ENCODE measurements around the gene GAPDH.

The GAPDH gene

DNA sequence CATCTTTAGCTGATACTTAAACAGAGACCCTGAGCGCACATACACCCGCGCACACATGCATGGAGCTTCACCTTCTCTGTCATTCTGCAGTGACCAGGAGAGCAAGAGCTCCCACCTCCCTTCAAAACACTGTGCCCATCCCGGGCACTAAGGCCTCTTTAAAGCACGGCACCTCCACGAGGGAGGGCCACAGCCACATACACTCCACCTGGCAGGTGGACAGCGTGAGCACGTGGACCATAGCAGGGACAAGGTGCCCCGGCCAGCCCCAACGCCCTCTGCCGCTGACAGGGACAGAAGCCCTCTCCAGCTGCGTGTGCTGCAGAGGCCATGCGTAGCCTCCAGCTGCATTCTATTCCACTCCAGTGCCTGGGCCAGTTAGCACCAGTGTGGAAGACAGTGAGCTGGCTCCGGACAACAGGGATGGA, 5.4 kb downstream of the GAPDH start:
- no peaks in the 10 kb centered on the region for H3K9me3 ChIP-seq (ENCODE audit: severe bottlenecking)
- DNase-seq = no peak
- TF ChIP-seq, protein P1, sequence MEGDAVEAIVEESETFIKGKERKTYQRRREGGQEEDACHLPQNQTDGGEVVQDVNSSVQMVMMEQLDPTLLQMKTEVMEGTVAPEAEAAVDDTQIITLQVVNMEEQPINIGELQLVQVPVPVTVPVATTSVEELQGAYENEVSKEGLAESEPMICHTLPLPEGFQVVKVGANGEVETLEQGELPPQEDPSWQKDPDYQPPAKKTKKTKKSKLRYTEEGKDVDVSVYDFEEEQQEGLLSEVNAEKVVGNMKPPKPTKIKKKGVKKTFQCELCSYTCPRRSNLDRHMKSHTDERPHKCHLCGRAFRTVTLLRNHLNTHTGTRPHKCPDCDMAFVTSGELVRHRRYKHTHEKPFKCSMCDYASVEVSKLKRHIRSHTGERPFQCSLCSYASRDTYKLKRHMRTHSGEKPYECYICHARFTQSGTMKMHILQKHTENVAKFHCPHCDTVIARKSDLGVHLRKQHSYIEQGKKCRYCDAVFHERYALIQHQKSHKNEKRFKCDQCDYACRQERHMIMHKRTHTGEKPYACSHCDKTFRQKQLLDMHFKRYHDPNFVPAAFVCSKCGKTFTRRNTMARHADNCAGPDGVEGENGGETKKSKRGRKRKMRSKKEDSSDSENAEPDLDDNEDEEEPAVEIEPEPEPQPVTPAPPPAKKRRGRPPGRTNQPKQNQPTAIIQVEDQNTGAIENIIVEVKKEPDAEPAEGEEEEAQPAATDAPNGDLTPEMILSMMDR (IDR thresholded peaks at IDR 0.05; ENCODE audit: low read depth, low read length) = no peak
- no peak overlapping the region for H3K4me3 ChIP-seq (ENCODE audit: low read depth, low read length)
- H3K36me3 ChIP-seq = peaks cover 81% of the 10 kb centered on the region
- no peak overlapping the region for H3K27ac ChIP-seq
- H3K27me3 ChIP-seq (ENCODE audit: insufficient read depth, low read depth, severe bottlenecking) = no peaks in the 10 kb centered on the region

DNA sequence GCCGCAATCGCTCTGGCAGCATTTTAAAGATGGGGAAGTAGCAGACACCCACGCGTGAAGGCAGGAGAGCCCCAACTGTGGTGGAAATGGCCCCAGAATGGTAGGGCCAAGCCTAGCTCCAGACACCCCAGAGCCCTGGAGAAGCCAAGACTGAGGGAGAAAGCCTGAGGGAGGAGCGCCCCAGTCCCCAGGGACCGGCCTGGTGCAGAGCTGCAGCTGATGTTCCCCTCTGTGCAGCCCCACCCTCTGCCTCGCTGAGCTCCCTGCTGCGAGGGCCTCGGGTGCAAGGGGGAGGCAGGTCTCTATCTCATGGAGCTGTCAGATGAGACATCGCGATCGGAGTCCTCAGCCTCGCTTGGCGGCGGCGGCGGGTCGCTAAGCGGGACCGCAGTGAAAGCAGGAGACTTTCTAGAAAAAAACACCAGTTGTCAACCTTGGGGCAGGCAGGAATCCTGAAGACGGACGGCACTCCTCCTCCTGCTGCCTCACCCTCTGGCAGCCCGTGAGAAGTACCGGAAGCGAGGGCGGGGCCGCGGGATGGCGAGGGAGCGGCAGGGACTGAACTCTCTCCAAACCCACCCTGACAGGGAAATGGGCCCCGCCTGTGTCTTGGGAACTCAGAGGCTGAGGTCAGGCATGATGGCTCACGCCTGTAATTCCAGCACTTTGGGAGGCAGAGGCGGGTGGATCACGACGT, 6.0 kb downstream of the GAPDH start:
- H3K27me3 ChIP-seq (ENCODE audit: insufficient read depth, low read depth, severe bottlenecking) = no peaks in the 10 kb centered on the region
- H3K27ac ChIP-seq = no peak overlapping the region
- H3K4me3 ChIP-seq (ENCODE audit: low read depth, low read length) = no peak overlapping the region
- DNase-seq = no peak
- TF ChIP-seq, protein P1 (IDR thresholded peaks at IDR 0.05; ENCODE audit: low read depth, low read length) = no peak
- H3K36me3 ChIP-seq = peaks cover 75% of the 10 kb centered on the region
- H3K9me3 ChIP-seq (ENCODE audit: severe bottlenecking) = no peaks in the 10 kb centered on the region

DNA sequence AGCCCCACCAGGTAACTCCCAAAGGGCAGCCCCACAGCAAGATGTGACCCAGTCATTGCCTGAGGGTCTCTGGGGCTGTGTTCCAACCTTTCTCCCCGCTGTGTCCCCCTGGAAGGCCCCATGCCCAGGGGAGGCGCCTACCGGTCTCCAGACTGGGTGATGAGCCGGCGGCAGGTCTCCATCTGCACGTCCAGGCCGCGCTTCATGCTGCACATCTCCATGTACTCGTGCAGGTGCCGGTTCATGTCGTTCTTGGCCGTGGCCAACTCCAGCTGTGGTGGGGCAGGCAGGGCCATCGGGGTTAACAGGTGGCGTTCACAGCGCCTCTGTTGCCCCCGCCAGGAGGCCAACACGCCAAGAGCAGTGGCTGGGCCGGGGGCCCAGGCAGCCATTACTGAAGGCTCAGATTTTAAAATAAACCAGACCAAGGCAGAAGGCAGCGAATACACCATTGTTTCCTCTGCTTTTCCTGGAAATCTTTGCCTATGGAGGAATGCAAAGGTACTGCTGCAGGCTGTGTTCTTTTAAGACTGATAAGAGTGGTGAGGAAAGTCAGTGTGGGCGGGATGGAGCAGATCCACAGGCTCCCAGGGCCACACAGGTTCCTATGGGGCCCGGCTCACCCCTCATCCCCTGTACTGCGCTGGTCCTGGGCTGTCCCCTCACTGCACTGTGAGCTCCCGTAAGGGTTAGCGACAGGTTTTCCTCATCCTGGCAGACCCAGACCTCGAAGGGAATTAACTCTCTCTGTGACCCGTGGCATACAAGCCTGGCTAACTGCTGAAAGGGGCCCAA, 7.3 kb downstream of the GAPDH start:
- Histone ChIP-seq H3K9me3 (ENCODE audit: severe bottlenecking) (no peaks in the 10 kb centered on the region), H3K36me3 (peaks cover 68% of the 10 kb centered on the region), H3K4me3 (ENCODE audit: low read depth, low read length) (no peak overlapping the region), H3K27ac (no peak overlapping the region), H3K27me3 (ENCODE audit: insufficient read depth, low read depth, severe bottlenecking) (no peaks in the 10 kb centered on the region)
- TF ChIP-seq, protein P1 (IDR thresholded peaks at IDR 0.05; ENCODE audit: low read depth, low read length) = no peak
- DNase-seq = no peak

DNA sequence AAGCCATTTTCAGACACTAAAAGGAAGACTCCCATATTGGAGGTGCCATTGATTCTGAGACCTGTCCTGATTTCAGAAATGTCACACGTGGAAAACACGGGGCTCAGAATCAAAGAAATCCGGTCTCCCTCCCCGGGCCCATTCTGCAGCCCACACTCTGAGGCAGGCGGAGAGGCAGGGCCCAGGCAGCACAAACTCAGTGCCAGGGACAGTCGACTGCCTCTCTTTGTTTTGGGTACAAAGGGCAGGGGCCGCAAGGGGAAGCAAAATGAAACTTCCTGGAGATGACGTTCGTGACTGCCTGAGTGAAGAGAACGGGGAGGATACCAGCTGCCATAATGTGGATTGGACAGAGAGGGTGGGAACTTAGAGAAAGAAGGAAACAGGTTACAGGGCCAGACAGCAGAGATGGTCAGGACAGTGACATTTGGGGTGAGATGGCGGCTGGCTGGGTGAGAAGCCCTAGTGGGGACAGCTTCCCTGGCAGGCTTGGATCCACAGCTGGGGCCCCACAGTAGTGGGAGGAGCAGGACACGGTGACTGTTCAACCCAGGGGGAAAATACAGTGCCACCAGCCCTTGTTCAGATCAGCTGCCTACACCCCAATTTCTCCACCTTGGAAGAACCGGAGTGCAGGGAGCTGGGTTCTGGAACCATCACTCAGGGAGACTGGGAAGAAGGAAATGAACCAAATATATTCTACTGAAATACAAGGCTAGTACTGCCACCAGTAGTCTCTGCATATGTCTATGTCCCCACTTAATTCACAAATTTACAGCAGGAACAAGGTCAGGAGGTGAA, 8.1 kb downstream of the GAPDH start:
- TF ChIP-seq, protein P1 (IDR thresholded peaks at IDR 0.05; ENCODE audit: low read depth, low read length) = no peak
- no peak overlapping the region for H3K27ac ChIP-seq
- H3K9me3 ChIP-seq (ENCODE audit: severe bottlenecking) = no peaks in the 10 kb centered on the region
- no peaks in the 10 kb centered on the region for H3K27me3 ChIP-seq (ENCODE audit: insufficient read depth, low read depth, severe bottlenecking)
- peaks cover 68% of the 10 kb centered on the region for H3K36me3 ChIP-seq
- DNase-seq = no peak
- H3K4me3 ChIP-seq (ENCODE audit: low read depth, low read length) = no peak overlapping the region

DNA sequence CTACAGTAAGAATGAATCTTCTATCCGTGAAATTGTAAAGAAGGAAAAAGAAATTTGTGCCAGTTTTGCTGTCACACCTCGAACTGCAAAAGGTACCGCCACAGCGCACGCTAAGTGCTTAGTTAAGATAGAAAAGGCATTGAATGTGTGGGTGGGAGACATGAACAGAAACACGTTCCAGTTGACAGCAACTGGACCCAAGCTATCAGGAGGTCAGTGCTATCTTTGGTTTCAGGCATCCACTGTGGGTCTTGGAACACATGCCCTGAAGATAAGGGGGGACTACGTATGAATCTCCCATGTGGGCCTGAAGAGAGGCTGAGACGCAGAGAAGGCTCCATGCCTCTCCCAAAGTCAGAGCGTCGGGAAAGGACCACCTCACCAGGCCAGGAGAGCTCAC, 11.7 kb downstream of the GAPDH start:
- DNase-seq = no peak
- Histone ChIP-seq H3K36me3 (peaks cover 67% of the 10 kb centered on the region), H3K27ac (no peak overlapping the region), H3K9me3 (ENCODE audit: severe bottlenecking) (no peaks in the 10 kb centered on the region), H3K27me3 (ENCODE audit: insufficient read depth, low read depth, severe bottlenecking) (no peaks in the 10 kb centered on the region), H3K4me3 (ENCODE audit: low read depth, low read length) (no peak overlapping the region)
- TF ChIP-seq, protein P1 (IDR thresholded peaks at IDR 0.05; ENCODE audit: low read depth, low read length) = no peak

Data from WERI-Rb-1 (cell line).